Activated CD8-positive, alpha-beta memory T cell treated with anti-CD3 and anti-CD28 coated beads for 36 hours (primary cell): ENCODE measurements around the gene ARHGAP6. TPM values are rescaled to one million over a fixed set of nuclear protein-coding genes. Genes with fewer than 3 reads are reported as not detected.

Experiments used
- CTCF ChIA-PET: fragments of 350-600 bp; sonication (Branson Sonifier 250); formaldehyde crosslinking; loops from one replicate; lab custom pipeline; 2021; ENCODE audit warnings: antibody characterized with exemption; lab: Charles Lee
- POLR2A ChIA-PET: fragments of 350-600 bp; sonication (Branson Sonifier 250); formaldehyde crosslinking; loops from one replicate; lab custom pipeline; 2021; ENCODE audit warnings: antibody characterized with exemption; lab: Charles Lee
- total RNA-seq, 2 experiments: library from RNA; stranded (reverse); gene quantifications; one replicate each; pipeline ENCODE4 v1.2.3, GENCODE V29; 2021

ARHGAP6 gene
- total RNA-seq, 2 experiments from 2014 or later = not detected

- ChIA-PET CTCF (no interaction called here), POLR2A (no interaction called here)
Observed at GRCh38 chrX:11438767-11439166, 227.0 kb downstream of the ARHGAP6 start.

DNA sequence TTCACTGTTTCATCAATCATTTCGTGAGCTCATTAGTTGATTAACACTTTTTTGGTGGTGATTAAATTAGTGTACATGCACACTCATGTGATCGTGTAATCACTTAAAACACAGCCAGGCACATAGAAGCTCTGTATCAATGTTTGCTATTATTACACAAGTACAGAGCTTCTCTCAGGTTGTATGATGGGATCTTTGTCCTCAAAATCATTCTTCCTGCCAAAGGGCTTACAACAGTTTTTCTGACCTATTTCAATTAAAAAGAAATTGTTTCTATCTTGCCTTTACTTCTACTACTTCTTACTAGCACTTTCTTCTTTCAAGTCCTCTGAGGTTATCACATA is 227.4 kb downstream of the ARHGAP6 start:
- ChIA-PET CTCF (no interaction called here), POLR2A (no interaction called here)

DNA sequence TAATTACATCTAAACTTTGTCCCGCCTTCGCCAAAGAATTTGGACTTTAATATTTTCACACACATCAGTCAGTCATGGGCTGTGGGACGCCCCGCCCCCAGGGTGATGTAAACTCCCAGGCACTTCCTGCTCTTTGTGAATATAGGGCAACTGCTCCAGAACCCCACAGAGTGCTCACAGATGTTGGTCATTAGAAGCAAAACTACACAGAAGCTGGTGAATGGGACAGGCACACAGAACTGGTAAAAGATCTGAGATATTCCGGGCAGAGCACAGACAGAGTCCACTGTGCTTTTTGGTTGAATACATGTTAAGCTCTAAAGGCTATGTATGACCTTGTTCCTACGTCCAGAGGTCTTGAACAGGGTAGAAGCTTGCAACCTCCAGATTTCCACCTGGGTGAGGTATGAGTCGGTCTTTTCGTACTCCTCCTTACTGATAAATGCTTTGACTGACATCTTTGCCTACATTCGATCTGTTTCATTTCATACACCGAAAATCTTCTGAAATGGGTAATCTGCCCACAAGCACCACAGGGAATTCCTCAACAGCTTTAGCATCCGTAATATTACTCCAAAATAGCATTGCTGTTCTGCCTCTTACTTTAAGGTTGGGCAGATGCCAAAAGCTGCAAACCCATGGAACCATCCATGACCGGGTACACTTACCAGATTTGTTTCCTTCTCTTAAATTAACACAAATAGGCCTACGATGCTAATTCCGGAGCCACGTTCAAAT is 227.9 kb downstream of the ARHGAP6 start:
- CTCF ChIA-PET = no interaction called here
- POLR2A ChIA-PET = no interaction called here

DNA sequence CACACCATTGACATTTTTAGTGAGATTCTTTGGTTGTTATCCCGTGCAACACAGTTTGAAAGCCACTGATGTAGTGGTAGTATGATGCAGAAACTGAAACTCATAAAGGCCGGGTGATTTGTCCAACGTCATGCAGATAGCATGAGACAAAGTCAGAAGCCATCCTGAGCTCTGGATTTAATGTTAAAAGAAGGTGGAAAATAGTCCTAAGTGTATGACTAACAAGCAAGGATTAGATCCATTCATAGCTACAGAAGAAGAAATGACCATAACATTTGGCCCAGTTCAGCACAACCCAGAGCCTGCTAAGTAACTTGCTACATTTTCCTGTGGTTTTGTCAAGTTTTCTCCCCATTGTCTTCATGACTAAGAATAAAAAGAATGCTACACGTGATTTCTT is 230.2 kb downstream of the ARHGAP6 start:
- POLR2A ChIA-PET = no interaction called here
- CTCF ChIA-PET = interaction anchor here (0.9 kb wide), 1 partner anchor 12 kb away, joined by 3 read pairs; no protein-coding TSS in a partner anchor

DNA sequence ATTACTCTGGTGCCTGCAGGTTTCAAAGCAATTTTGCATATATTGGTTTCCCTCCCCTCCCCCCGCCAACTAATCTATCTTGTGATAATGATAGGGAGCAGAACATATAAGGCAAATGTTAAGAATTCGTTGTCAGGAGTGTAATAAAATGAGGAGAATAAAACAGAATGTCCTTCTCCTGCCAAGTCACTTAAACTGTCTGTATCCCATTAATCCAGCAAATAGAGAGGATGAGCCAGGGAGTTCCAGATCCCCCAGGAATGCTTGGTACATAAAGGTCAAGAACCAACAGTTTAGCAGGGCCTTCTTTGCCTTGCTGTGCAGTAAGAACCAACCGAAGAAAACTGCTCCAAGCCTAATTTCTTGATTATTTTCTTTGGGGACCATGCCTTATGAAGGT is 231.1 kb downstream of the ARHGAP6 start:
- CTCF ChIA-PET = no interaction called here
- POLR2A ChIA-PET = no interaction called here

DNA sequence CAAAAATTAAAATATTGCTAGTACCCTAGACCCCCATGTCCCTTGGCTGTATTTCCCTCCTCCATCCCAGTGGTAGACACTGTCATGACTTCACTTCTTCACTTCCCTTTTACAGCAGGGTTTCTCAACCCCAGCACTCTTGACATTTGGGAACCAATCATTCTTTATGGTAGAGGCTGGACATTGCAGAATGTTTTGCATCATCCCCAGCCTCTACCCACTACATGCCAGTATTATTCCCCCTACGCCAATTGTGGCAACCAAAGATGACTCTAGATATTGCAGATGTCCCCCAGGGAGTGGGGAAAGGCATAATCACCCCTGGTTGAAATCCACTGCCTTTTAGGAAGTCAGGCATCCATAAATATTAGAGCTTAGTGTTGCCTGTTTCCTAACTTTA is 233.9 kb downstream of the ARHGAP6 start:
- POLR2A ChIA-PET = no interaction called here
- CTCF ChIA-PET = no interaction called here

DNA sequence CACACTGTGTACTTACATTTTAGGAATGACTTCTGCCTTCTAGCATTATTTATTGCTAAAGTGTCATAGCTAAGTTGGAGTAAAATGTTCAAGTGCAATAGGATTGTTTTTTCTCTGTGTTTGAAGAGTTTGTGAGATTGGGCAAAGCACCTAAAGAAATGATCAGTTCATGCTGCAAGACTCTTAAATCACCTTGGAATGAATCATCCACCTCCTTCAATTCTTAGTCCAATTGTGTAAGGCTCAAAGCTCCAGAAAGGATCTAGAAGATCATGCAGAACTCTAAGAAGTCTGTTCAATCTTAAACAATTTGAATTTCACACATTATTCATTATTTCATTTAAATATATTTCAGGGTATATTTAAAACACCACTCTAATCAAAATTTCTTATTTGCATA is 235.4 kb downstream of the ARHGAP6 start:
- CTCF ChIA-PET = no interaction called here

DNA sequence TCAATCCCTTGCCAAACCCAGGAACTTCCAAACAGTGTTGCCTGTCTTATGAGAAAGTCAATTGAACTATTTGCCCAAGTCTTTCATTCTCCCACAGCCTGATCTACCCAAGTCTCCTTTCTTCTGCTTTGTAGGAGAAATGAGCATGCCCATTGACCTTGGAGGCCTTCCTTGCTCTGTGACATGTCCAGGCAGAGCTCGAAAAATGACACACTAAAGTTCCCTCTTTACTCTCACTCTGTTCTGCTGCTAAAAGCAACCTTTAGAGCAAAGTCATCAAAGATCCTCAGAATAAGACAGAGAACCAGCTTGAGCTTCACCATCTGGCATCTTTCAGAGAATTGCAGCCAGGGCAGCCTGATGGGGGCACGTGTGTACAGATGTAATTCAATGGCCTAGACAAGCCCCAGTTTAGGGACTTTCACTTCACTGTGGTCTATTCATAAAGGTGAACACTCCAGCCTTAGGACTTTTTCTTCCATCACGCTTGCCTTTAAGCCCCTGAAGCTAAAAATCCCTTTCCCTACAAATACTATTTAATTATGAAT is 236.1 kb downstream of the ARHGAP6 start:
- CTCF ChIA-PET = no interaction called here
- POLR2A ChIA-PET = no interaction called here

More for the DNA sequence above, 235.4 kb downstream of the ARHGAP6 start:
- POLR2A ChIA-PET = no interaction called here

DNA sequence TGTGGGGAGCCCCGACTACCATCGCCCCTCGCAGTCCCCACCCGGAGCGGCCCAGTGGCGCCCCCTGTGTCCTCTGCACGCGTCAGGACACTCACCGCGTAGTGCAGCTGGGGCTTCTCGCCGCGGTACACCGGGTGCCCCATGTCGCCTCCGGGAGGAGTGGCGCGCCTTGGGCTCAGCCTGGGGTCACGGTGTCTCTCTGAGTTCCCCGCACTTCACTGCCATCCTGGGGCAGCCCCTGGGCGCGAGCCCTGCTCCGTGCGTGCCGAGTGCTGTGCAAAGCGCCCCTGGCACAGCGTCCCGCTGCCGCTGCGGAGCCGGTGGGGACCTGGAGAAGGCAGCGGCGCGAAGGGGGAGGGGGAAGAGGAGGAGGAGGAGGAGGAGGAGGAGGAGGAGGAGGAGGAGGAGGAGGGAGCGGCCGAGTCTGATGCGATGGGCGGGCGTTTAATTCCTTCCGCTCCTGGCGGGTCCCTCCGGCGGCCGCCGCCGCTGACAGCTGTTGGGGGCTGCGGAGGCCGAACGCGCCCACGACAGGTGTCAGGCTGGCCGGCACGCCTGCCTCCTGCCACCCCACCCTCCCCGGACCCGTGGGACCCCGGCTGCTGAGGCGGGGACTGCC is 238.2 kb downstream of the ARHGAP6 start:
- CTCF ChIA-PET = no interaction called here
- POLR2A ChIA-PET = no interaction called here

DNA sequence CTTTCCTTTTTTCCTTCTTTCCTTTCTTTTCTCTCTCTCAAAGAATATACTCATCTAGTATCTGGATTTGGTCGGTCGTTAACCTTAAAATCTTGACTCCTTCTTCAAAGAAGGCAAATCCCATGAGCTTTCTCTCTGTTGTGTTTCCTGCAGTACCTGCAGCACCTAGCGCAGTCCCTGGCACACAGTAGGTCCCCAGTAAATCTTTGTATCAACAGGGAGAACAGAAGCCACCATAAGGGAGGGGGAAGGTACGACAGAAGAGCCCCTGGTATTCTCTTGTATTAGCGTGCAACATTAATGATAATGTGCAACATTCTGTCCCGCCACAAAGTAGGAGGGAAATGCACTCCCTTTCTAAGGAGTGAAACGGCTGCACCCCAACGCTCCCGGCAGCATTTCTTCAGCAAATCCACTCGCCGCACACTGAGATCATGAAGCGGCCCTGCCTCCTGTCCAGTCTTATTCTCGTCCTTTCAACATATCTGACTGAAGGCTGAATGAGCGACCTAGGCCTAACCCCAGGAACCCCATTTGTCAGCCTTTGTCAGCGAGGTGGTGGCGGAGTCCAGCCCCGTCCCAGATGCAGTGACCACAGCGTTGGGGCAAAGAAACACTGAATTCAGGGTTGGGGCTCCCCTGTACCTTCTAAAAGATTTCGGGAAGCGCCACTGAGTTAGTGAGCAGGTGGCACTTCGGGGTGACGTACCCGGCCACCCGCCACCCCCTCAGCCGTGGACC is 238.8 kb downstream of the ARHGAP6 start:
- POLR2A ChIA-PET = no interaction called here
- CTCF ChIA-PET = no interaction called here

GRCh38 chrX:11424903-11425674 is 240.6 kb downstream of the ARHGAP6 start:
- POLR2A ChIA-PET = no interaction called here
- CTCF ChIA-PET = no interaction called here

GRCh38 chrX:11423949-11424348 is 241.8 kb downstream of the ARHGAP6 start:
- ChIA-PET CTCF (no interaction called here), POLR2A (no interaction called here)

DNA sequence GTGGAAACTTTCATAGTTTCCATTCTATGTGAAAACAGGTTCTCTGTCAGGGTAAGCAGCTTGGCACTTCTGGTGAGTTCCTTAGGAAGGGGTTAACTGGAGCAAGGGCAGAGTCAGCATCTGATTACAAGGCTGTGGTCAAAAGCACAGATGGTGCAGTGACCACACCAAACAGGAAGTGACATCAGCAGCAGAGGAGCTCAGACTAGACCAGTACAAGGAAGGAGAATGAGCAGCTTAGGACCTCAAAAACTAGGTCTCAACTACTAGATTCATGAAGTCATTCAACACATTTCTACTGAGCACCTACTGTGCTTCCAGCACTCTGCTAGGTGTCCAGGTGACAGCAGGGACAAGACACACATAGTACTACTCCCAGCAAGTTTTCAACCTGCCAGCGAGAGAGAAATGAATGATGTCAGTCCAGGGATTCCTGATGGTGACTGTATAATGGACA is 242.3 kb downstream of the ARHGAP6 start:
- POLR2A ChIA-PET = no interaction called here

DNA sequence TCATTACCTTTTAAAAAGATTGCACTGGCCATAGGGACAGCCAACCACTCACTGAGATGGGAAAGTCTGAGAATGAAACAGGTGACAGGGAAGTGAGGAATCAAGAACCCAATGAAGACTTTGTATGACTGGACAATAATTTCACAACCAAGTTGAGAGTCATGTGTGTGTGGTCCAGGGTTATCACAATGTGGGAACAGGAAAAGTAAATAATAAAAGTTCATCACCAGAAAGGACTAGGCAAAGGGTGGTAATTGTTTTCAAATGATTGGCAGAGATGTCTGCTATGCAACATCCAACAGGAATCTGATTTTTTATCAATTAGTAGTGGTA is 243.2 kb downstream of the ARHGAP6 start:
- ChIA-PET CTCF (no interaction called here), POLR2A (no interaction called here)

More for the DNA sequence above, 242.3 kb downstream of the ARHGAP6 start:
- CTCF ChIA-PET = no interaction called here

- CTCF ChIA-PET = no interaction called here
- POLR2A ChIA-PET = no interaction called here
Observed at GRCh38 chrX:11421805-11422524, 243.8 kb downstream of the ARHGAP6 start.

DNA sequence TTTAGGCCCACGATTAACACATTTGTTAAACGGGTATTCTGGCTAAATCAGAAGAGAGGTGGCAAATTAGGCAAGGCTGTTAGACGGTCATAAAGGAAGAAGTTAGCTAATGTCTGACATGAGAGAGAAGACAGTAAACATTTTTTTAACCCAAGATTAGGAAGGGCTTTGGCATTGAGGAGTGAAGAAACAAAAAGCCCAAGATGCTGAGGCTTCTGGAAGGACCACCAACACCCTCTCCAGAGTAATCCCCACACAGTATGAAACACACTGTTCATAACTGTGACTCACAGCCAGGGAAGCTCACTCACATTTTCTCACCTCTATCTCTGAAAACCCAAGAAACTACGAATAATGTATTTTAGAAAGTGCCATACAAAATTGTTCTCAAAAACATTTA is 244.9 kb downstream of the ARHGAP6 start:
- ChIA-PET POLR2A (no interaction called here), CTCF (no interaction called here)

GRCh38 chrX:11419102-11419501 is 246.6 kb downstream of the ARHGAP6 start:
- ChIA-PET POLR2A (no interaction called here), CTCF (no interaction called here)

GRCh38 chrX:11416600-11416999 is 249.1 kb downstream of the ARHGAP6 start:
- ChIA-PET POLR2A (no interaction called here), CTCF (no interaction called here)

- CTCF ChIA-PET = no interaction called here
- POLR2A ChIA-PET = no interaction called here
Observed at GRCh38 chrX:11414091-11414490, 251.6 kb downstream of the ARHGAP6 start.
